ENCODE results near the gene RTP3.
"Not testable (repeated sequence)": the region's sequence is repeated elsewhere in the genome, so short reads cannot be mapped to it uniquely, and the experiment has no call there.

The RTP3 gene

DNA sequence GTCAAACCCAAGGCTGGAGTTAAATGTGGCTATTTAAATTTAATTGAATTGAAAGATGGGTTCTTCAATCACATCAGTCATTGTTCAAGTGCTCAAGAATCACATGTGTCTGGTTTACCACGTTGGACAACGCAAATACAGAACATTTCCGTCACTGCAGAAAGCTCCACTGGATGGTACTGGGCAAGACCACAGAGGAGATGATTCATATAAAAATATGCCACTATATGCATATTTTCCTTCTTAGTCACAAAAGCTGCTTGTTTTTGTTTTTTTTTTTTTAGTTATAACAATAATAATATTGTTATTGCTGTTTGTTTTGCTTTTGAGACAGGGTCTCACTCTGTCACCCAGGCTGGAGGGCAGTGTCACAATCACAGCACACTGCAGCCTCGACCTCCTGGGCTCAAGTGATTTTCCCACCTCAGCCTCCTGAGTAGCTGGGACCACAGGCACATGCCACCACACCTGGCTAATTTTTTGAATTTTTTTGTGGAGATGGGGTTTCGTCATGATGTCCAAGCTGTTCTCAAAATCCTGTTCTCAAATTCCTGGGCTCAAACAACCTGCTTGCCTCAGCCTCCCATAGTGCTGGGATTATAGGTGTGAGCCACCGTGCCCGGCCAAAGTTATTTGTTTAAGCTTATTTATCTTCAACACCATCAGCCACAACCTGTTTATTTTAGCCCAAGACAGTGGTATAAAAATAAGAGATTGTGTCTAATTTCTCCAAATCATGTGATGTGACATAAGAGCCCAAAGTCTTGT, 19.4 kb downstream of the RTP3 start:
- no peak for DNase-seq

- DNase-seq: no peak
Observed at GRCh38 chr3:46517784-46518181, 20.0 kb downstream of the RTP3 start.

DNA sequence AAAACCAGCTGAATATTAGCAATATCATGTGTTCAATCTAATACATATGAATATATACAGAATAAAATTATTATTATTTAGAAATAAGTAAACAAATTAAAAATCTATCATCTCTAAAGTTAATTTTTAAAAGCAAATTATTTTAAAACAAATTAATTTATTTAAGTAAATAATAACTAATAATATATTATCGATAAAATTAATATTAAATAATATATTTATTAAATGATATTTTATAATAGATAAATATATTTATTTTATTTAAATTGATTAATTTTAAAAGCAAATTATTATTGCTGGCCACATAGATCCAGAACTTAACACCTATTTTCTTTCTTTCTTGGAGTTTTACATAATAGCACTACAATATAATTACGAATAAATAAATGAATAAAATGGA, 22.2 kb downstream of the RTP3 start:
- no peak for DNase-seq

DNA sequence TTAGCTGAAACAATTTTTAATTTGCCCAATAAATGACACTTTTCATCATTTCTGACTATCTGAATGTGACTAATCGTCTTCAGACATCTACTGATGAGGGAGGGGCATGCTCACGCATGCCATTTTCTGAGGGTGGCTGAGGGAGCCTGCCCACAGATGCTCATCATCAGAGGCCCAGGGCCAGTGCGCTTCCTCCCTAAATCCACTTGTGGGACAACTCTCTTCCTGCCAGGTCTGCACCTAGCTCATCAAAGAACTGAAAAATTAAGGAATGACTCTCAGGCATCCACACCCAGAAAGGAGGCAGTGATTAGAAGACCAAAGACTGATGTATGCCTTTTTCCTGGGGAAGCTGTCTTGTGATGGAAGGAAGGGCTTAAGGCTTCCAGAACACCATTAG, 22.8 kb downstream of the RTP3 start:
- DNase-seq: no peak

DNA sequence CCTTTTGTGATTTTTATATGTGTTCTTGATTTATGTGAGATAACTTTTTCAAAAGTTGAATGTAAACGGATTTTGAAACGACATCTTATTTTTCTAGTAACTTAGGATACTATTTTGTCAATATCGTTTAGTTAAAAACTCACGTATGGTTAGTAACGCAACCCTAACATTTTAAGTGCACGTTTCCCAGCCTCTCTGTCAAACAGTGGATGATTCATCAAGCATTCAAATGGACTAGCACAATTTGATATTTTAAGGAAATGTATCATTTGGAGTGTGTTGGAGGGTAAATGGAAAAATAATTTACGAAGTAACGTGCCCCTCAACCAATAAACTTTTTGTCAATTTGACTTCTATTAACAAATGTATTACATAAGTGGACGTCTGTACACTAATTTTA, 23.3 kb downstream of the RTP3 start:
- no peak for DNase-seq

- DNase-seq: not testable (repeated sequence)
Observed at GRCh38 chr3:46522201-46522600, 24.4 kb downstream of the RTP3 start.

DNA sequence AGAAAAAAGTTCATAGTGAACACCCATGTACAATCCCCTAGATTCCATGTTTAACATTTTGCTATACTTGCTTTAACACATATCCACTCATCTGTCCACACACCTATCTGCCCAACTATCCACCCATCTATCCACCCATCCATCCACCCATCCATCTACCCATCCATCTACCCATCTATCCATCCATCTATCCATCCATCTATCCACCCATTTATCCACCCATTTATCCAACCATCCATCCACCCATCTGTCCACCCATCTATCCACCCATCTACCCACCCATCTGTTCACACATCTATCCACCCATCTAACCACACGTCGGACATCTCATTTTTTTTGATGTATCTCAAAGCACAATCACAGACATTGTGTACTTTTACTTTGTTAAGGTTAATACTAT, 25.8 kb downstream of the RTP3 start:
- no peak for DNase-seq

GRCh38 chr3:46524008-46524407, 26.2 kb downstream of the RTP3 start:
- no peak for DNase-seq

DNA sequence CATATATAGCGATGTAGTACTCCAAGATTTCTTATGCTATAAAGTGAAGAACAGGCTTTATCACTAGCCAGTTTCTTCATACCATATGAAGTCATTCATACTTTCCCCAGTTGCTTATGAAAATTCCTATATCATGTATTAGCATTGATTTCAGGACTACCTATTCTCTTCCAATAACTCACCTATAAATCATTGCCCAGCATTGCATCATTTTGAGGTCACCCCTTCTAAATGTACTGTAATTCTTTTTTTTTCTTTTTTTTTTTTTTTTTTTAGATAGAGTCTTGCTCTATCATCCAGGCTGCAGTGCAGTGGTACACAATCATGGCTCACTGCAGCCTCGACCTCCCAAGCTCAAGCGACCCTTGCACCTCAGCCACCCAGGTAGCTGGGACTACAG, 27.1 kb downstream of the RTP3 start:
- no peak for DNase-seq

- DNase-seq: no peak
Observed at GRCh38 chr3:46527239-46527638, 29.5 kb downstream of the RTP3 start.

DNA sequence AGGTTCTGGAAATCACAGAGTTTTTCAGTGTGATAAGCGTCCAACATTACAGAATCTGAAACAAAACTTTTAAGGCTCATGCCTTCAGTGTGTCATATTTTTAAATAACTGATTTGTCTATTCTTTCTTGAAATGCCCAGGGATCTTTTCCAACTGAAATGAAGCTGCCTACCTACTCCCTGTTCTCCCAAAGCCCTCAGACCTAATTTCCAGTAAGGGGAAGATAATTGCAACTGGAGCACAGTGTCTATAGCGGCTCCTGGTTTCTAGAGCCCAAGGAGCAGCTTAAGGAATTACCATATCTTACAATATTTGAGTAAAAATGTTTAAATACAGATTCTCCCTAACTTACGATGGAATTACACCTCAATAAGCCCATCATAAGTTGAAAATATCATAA, 35.3 kb downstream of the RTP3 start:
- no peak for DNase-seq

GRCh38 chr3:46535746-46536145, 38.0 kb downstream of the RTP3 start:
- no peak for DNase-seq

- DNase-seq: no peak
Observed at GRCh38 chr3:46536758-46537157, 39.0 kb downstream of the RTP3 start.

DNA sequence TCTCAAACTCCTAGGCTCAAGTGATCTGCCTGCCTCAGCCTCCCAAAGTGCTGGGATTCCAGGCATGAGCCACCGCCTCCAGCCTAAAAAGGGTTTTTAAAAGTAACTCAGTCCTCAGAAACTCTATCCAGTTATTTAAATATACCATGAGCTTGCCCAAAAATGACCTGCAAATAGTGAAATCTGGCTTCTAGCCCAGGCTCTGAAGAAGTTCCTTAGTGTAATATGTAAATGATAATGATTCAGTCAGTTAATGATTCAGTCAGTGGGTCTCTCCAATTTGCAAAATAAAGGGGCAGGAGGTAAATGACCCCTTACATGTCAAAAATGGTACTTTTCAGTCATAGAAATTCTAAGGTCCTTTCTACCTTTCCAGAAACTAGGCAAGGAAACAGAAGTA, 39.5 kb downstream of the RTP3 start:
- DNase-seq: no peak

GRCh38 chr3:46537779-46538178, 40.0 kb downstream of the RTP3 start:
- DNase-seq: no peak

DNA sequence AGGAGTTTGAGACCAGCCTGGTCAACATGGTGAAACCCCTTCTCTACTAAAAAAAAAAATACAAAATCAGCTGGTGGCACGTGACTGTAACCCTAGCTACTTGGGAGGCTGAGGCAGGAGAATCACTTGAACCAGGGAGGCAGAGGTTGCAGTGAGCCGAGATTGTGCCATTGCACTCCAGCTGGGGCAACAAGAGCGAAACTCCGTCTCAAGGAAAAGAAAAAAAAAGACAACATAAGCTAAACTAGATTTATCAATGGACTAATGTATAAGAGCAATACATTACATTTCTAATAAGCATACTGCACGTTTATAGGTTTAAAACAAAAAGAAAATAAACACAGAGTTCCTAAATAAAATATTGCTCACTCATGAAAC, 40.6 kb downstream of the RTP3 start:
- not testable (repeated sequence) for DNase-seq

DNA sequence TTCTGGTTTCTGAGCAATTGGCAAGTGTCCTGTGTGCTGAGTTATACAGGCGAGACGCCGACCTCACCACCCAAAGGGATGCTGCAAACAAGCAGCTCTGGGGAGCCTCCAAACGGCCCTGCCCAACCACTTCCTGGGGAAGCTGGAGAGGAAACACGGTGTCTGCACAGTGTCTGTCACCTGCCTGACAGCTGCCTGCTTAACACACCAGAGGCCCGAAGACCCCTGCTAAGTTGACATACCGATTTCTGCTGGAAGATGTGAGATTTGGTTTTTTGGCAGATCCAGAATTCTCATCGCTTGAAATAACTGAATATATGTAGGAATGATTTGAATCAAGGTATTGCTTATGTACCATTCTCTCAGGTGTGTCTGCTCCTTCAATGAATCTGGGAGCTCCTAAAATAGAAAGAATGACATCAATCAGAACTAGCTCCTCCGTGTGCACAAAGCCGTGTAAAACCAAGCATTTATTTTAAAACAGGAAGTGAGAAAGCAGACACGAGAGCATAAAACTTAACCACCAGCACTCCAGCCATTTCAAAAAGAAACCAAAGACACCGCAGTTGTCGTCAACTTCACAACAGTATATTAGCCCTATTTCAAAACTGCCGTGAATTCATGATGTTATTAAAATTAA, 41.1 kb downstream of the RTP3 start:
- peak in 25 of 51 donors; percentile 2 to 47 (median 16) for DNase-seq

- no peak for DNase-seq
Observed at GRCh38 chr3:46539443-46540005, 41.7 kb downstream of the RTP3 start.

GRCh38 chr3:46540550-46540949, 42.8 kb downstream of the RTP3 start:
- no peak for DNase-seq

GRCh38 chr3:46541835-46542234, 44.1 kb downstream of the RTP3 start:
- no peak for DNase-seq

DNA sequence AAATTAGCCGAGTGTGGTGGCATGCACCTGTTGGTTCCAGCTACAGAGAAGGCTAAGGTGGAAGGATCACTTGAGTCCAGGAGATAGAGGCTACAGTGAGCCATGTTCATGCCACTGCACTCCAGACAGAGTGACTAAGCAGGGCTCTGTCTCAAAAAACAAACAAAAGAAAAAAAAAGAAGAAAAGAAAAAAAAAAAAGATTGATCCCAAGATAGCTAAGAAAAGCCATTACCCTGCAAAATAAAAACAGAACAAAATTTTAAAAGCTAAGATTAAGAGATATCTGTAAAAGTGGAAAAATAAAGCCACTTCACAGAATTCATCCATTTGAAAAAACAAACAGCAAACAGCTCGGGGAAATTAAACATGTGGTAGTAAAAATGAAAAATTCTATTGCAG, 44.6 kb downstream of the RTP3 start:
- no peak for DNase-seq

- DNase-seq: no peak
Observed at GRCh38 chr3:46542801-46543201, 45.0 kb downstream of the RTP3 start.

Measured in hypothalamus (tissue), 51 donors.